Mesendoderm (in vitro differentiated cells): Measurements from ENCODE around the gene DDOST.
"Not testable (repeated sequence)": the region's sequence is repeated elsewhere in the genome, so short reads cannot be mapped to it uniquely, and the experiment has no call there.

Source experiments
- DNase-seq: peaks from one replicate; pipeline ENCODE4 v3.0.0; 2013
- H2AK5ac ChIP-seq: 2 replicates; pipeline ENCODE4 v1.6.1; 2013; ENCODE audit warnings: low read length, inconsistent platforms
- H2BK120ac ChIP-seq: 2 replicates; pipeline ENCODE4 v1.6.1; 2013; ENCODE audit warnings: low read depth, mild to moderate bottlenecking, low read length, moderate library complexity, mixed read lengths
- H2BK15ac ChIP-seq: replicated peaks from 2 replicates; pipeline ENCODE4 v1.6.1; 2013; ENCODE audit warnings: low read depth, mild to moderate bottlenecking, moderate library complexity
- H2BK5ac ChIP-seq: 2 replicates; pipeline ENCODE4 v1.6.1; 2013; ENCODE audit warnings: low read length, inconsistent platforms
- H3K18ac ChIP-seq: 2 replicates; pipeline ENCODE4 v1.6.1; 2013; ENCODE audit warnings: mild to moderate bottlenecking, low read length, mixed read lengths
- H3K23ac ChIP-seq: one replicate; pipeline ENCODE4 v1.6.1; 2013; ENCODE audit warnings: low read length
- H3K27ac ChIP-seq: 2 replicates; pipeline ENCODE4 v1.5.1; 2013; ENCODE audit warnings: low read depth, mild to moderate bottlenecking, inconsistent platforms, low read length, moderate library complexity
- H3K27me3 ChIP-seq: 2 replicates; pipeline ENCODE4 v1.6.1; 2013; ENCODE audit warnings: low read length, control low read depth, mild to moderate bottlenecking, inconsistent platforms; ENCODE audit not compliant: insufficient read depth, poor library complexity
- H3K36me3 ChIP-seq: 2 replicates; pipeline ENCODE4 v1.6.1; 2013; ENCODE audit warnings: low read length, inconsistent platforms; ENCODE audit not compliant: control insufficient read depth, insufficient read depth
- H3K4ac ChIP-seq: one replicate; pipeline ENCODE4 v1.6.1; 2013; ENCODE audit warnings: low read depth, mild to moderate bottlenecking, low read length, moderate library complexity
- H3K4me1 ChIP-seq: 2 replicates; pipeline ENCODE4 v1.6.1; 2013; ENCODE audit warnings: low read depth, low read length, inconsistent platforms; ENCODE audit not compliant: control insufficient read depth
- H3K4me2 ChIP-seq: 2 replicates; pipeline ENCODE4 v1.6.1; 2013; ENCODE audit warnings: low read length
- H3K4me3 ChIP-seq: 2 replicates; pipeline ENCODE4 v1.5.1; 2013; ENCODE audit warnings: mild to moderate bottlenecking, low read length
- H3K56ac ChIP-seq: one replicate; pipeline ENCODE4 v1.6.1; 2013; ENCODE audit warnings: low read length
- H3K79me1 ChIP-seq: 2 replicates; pipeline ENCODE4 v1.6.1; 2013; ENCODE audit warnings: low read length, inconsistent platforms
- H3K79me2 ChIP-seq: 2 replicates; pipeline ENCODE4 v1.6.1; 2013; ENCODE audit warnings: mild to moderate bottlenecking, low read length; ENCODE audit not compliant: control insufficient read depth, insufficient read depth
- H3K9ac ChIP-seq: 2 replicates; pipeline ENCODE4 v1.6.1; 2013; ENCODE audit warnings: low read length, inconsistent platforms
- H4K5ac ChIP-seq: one replicate; pipeline ENCODE4 v1.6.1; 2013; ENCODE audit warnings: low read length
- H4K8ac ChIP-seq: one replicate; pipeline ENCODE4 v1.6.1; 2013; ENCODE audit warnings: low read depth, mild to moderate bottlenecking, control low read depth, low read length, moderate library complexity
- WGBS: extraction: QIAGEN DNeasy Blood & Tissue Kit; methylation state at CpG from one replicate; pipeline ENCODE4 v1.1.7; 2013; ENCODE audit warnings: low lambda C conversion rate, missing lambda C conversion rate; ENCODE audit not compliant: insufficient coverage; ENCODE audit errors: extremely low coverage; 5-methylcytosine and 5-hydroxymethylcytosine counted together

DDOST gene

DNA sequence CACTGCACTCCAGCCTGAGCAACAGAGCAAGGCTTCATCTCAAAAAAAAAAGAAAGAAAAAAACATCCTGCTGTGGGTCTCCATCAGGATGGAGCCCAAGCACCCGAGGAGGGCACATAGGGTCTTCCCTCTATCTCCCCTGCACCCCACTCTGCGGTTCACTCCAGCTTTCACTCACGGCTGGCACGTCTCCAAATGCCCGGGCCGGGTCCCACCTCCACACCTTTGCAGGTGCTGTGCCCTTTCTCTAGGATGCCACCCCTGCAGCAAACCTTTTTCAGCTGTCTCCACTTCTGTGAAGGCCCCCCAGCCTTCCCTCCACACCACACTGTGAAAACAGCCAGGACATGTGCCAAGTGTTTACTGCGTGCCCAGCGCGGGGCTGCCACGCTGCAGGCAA, 22.4 kb upstream of the DDOST start:
- no peak overlapping the region for H3K9ac ChIP-seq
- no peak overlapping the region for H3K27ac ChIP-seq
- H3K18ac ChIP-seq: no peak overlapping the region
- no peaks in the 10 kb centered on the region for H3K79me1 ChIP-seq
- no peak overlapping the region for H2BK15ac ChIP-seq
- H3K4me3 ChIP-seq: no peak overlapping the region
- H3K4me1 ChIP-seq: no peaks in the 10 kb centered on the region
- no peaks in the 10 kb centered on the region for H3K79me2 ChIP-seq
- H2BK120ac ChIP-seq: no peak overlapping the region
- no peak overlapping the region for H4K5ac ChIP-seq
- no peak overlapping the region for H3K4me2 ChIP-seq
- WGBS: no CpG with 5 or more reads among the region's 10 CpGs
- no peak for DNase-seq
- H4K8ac ChIP-seq: no peak overlapping the region
- H2AK5ac ChIP-seq: no peak overlapping the region
- H3K56ac ChIP-seq: no peak overlapping the region
- H3K36me3 ChIP-seq: no peaks in the 10 kb centered on the region
- H3K4ac ChIP-seq: no peak overlapping the region
- H2BK5ac ChIP-seq: no peak overlapping the region
- no peak overlapping the region for H3K23ac ChIP-seq
- H3K27me3 ChIP-seq: no peaks in the 10 kb centered on the region

DNA sequence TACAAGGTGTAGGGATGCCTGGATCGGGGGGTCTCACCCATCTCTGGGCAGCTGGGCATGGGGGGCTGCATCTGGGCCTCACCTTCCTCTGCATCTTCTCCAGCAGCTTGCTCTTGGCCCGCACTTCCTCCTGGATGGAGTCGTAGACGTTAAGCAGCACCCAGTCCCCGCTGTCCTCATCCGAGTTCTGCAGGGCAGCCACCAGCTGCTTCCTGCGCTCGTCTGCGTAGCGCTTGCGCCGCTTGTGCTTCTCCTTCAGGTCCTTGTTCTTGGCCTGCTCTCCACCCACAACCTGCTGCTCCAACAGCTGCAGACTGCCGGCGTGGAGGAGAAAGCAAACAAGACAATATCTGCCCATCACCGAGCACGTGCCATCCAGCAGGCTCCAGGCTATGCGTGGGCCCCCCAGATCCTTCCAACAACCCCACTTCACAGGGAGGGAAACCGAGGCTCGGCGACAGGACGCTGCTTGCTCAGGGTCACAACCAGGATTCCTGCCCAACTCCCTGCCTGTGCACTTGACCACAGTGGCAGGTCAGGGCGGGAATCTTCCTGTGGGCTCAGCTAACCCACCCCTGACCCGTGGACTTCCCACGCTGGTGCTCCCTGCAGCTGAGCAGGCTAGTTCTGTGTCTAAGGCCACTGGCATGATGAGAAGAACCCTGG, 21.5 kb upstream of the DDOST start:
- Histone ChIP-seq H4K5ac (no peak overlapping the region), H3K4me3 (no peak overlapping the region), H2AK5ac (no peak overlapping the region), H3K23ac (no peak overlapping the region), H2BK120ac (no peak overlapping the region), H3K27ac (no peak overlapping the region), H3K56ac (no peak overlapping the region), H3K4me1 (no peaks in the 10 kb centered on the region), H2BK5ac (no peak overlapping the region), H3K9ac (no peak overlapping the region), H3K27me3 (no peaks in the 10 kb centered on the region), H3K4me2 (no peak overlapping the region), H4K8ac (no peak overlapping the region), H3K4ac (no peak overlapping the region), H3K36me3 (no peaks in the 10 kb centered on the region), H2BK15ac (no peak overlapping the region), H3K79me1 (no peaks in the 10 kb centered on the region), H3K18ac (no peak overlapping the region), H3K79me2 (no peaks in the 10 kb centered on the region)
- DNase-seq: no peak
- no CpG with 5 or more reads among the region's 24 CpGs for WGBS

DNA sequence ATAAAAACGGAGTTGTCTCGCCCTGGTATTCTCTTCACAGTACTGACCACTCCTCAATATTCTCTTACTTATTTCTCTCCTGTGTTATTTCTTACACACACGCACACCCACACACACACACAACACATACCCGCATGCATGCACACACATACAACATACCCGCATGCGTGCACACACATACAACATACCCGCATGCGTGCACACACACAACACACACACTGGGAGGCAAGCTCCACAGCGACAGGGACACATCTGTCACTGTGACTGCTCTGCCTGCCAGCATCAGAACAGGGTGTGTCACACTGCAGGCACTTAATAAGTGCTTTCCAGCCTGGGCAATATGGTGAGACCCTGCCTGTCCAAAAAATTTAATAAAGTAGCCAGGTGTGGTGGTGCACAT, 20.8 kb upstream of the DDOST start:
- no peaks in the 10 kb centered on the region for H3K27me3 ChIP-seq
- H2AK5ac ChIP-seq: no peak overlapping the region
- no peaks in the 10 kb centered on the region for H3K79me1 ChIP-seq
- 100% methylated on average over 4 of the region's 9 CpGs for WGBS
- no peak overlapping the region for H3K56ac ChIP-seq
- H3K4me2 ChIP-seq: no peak overlapping the region
- no peaks in the 10 kb centered on the region for H3K4me1 ChIP-seq
- no peak overlapping the region for H3K9ac ChIP-seq
- no peak overlapping the region for H2BK5ac ChIP-seq
- no peak overlapping the region for H2BK15ac ChIP-seq
- H3K4ac ChIP-seq: no peak overlapping the region
- no peaks in the 10 kb centered on the region for H3K79me2 ChIP-seq
- no peak overlapping the region for H4K8ac ChIP-seq
- H3K23ac ChIP-seq: no peak overlapping the region
- no peak overlapping the region for H3K4me3 ChIP-seq
- no peak overlapping the region for H3K18ac ChIP-seq
- no peaks in the 10 kb centered on the region for H3K36me3 ChIP-seq
- H3K27ac ChIP-seq: no peak overlapping the region
- no peak overlapping the region for H4K5ac ChIP-seq
- H2BK120ac ChIP-seq: no peak overlapping the region
- DNase-seq: no peak

DNA sequence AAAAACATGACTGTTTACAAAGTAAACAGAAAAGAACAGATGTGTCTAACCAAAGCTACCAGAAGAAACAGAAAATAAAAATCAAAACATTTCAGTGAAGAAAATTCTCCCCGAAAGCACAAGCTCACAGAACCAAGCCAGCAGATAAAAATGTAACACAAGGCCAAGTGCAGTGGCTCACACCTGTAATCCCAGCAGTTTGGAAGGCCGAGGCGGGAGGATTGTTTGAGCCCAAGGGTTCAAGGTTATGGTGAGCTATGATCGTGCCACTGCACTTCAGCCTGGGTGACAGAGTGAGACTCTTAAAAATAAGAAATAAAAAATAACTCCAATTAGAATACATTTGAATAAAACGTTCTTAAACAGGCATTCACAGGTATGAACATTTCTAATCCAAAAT, 19.1 kb upstream of the DDOST start:
- no CpG with 5 or more reads among the region's 5 CpGs for WGBS
- Histone ChIP-seq H3K4me3 (no peak overlapping the region), H3K18ac (no peak overlapping the region), H2BK120ac (no peak overlapping the region), H2AK5ac (no peak overlapping the region), H2BK5ac (no peak overlapping the region), H3K23ac (no peak overlapping the region), H4K8ac (no peak overlapping the region), H3K79me1 (no peaks in the 10 kb centered on the region), H3K27ac (no peak overlapping the region), H3K79me2 (no peaks in the 10 kb centered on the region), H3K56ac (no peak overlapping the region), H3K4me1 (no peaks in the 10 kb centered on the region), H3K36me3 (no peaks in the 10 kb centered on the region), H2BK15ac (no peak overlapping the region), H3K4ac (no peak overlapping the region), H3K9ac (no peak overlapping the region), H3K4me2 (no peak overlapping the region), H4K5ac (no peak overlapping the region), H3K27me3 (no peaks in the 10 kb centered on the region)
- DNase-seq: no peak

DNA sequence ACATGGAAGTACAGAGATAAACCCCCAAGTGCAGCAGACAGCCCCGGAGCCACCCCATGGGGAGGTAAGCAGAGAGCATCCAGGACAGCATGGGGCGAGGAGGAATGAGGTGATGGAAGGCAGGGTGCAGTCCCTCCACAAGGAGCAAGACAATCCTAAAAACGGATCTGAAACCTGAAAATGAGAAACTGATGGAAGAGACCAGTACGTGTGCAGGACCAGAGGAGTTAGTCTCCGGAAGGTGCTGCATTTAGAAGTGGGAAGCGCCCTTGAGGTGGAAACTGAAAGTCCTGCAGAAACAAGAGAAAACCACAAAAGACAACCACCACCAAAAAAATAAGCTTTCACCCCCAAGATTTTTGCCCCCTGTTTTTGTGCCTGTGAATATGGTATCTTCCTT, 17.4 kb upstream of the DDOST start:
- H3K9ac ChIP-seq: no peak overlapping the region
- no peak overlapping the region for H3K4me3 ChIP-seq
- no peak overlapping the region for H2BK5ac ChIP-seq
- no peak overlapping the region for H2AK5ac ChIP-seq
- DNase-seq: no peak
- no peaks in the 10 kb centered on the region for H3K36me3 ChIP-seq
- no peak overlapping the region for H2BK15ac ChIP-seq
- no CpG with 5 or more reads among the region's 6 CpGs for WGBS
- H2BK120ac ChIP-seq: no peak overlapping the region
- no peak overlapping the region for H3K4me2 ChIP-seq
- no peak overlapping the region for H4K8ac ChIP-seq
- H4K5ac ChIP-seq: no peak overlapping the region
- H3K23ac ChIP-seq: no peak overlapping the region
- H3K27me3 ChIP-seq: no peaks in the 10 kb centered on the region
- H3K18ac ChIP-seq: no peak overlapping the region
- no peaks in the 10 kb centered on the region for H3K79me1 ChIP-seq
- no peak overlapping the region for H3K56ac ChIP-seq
- H3K27ac ChIP-seq: no peak overlapping the region
- H3K79me2 ChIP-seq: no peaks in the 10 kb centered on the region
- no peak overlapping the region for H3K4ac ChIP-seq
- H3K4me1 ChIP-seq: no peaks in the 10 kb centered on the region

DNA sequence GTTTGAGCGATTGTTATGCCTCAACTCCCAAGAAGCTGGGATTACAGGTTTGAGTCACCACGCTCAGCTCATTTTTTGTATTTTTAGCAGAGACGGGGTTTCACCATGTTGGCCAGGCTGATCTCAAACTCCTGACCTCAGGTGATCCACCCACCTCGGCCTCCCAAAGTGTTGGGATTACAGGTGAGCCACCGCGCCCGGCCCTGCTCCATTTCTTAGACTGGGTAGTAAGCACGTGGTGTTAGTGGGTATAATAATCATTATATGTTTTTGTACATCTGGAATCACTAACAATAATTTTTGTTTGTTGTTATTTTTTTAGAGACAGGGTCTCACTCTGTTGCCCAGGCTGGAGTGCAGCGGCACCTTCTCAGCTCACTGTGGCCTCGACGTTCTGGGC, 12.5 kb upstream of the DDOST start:
- not testable (repeated sequence) for H2BK5ac ChIP-seq, H3K4me1 ChIP-seq, H3K4me3 ChIP-seq, H2BK15ac ChIP-seq, H3K56ac ChIP-seq, H3K4me2 ChIP-seq, H3K18ac ChIP-seq, H3K79me1 ChIP-seq, DNase-seq, H3K23ac ChIP-seq, H3K27me3 ChIP-seq, H3K79me2 ChIP-seq, H3K4ac ChIP-seq, H3K36me3 ChIP-seq, H2BK120ac ChIP-seq, H3K27ac ChIP-seq, H2AK5ac ChIP-seq, H3K9ac ChIP-seq, H4K5ac ChIP-seq, H4K8ac ChIP-seq
- WGBS: no CpG with 5 or more reads among the region's 11 CpGs
